Mesendoderm (in vitro differentiated cells): ENCODE data around the gene DPYD.

Experiments used
- DNase-seq: peaks from one replicate; pipeline ENCODE4 v3.0.0; 2013
- H2AK5ac ChIP-seq: 2 replicates; pipeline ENCODE4 v1.6.1; 2013; ENCODE audit warnings: low read length, inconsistent platforms
- H2BK120ac ChIP-seq: 2 replicates; pipeline ENCODE4 v1.6.1; 2013; ENCODE audit warnings: low read depth, mild to moderate bottlenecking, low read length, moderate library complexity, mixed read lengths
- H2BK15ac ChIP-seq: replicated peaks from 2 replicates; pipeline ENCODE4 v1.6.1; 2013; ENCODE audit warnings: low read depth, mild to moderate bottlenecking, moderate library complexity
- H2BK5ac ChIP-seq: 2 replicates; pipeline ENCODE4 v1.6.1; 2013; ENCODE audit warnings: low read length, inconsistent platforms
- H3K18ac ChIP-seq: 2 replicates; pipeline ENCODE4 v1.6.1; 2013; ENCODE audit warnings: mild to moderate bottlenecking, low read length, mixed read lengths
- H3K23ac ChIP-seq: one replicate; pipeline ENCODE4 v1.6.1; 2013; ENCODE audit warnings: low read length
- H3K27ac ChIP-seq: 2 replicates; pipeline ENCODE4 v1.5.1; 2013; ENCODE audit warnings: low read depth, mild to moderate bottlenecking, inconsistent platforms, low read length, moderate library complexity
- H3K27me3 ChIP-seq: 2 replicates; pipeline ENCODE4 v1.6.1; 2013; ENCODE audit warnings: low read length, control low read depth, mild to moderate bottlenecking, inconsistent platforms; ENCODE audit not compliant: insufficient read depth, poor library complexity
- H3K36me3 ChIP-seq: 2 replicates; pipeline ENCODE4 v1.6.1; 2013; ENCODE audit warnings: low read length, inconsistent platforms; ENCODE audit not compliant: control insufficient read depth, insufficient read depth
- H3K4ac ChIP-seq: one replicate; pipeline ENCODE4 v1.6.1; 2013; ENCODE audit warnings: low read depth, mild to moderate bottlenecking, low read length, moderate library complexity
- H3K4me1 ChIP-seq: 2 replicates; pipeline ENCODE4 v1.6.1; 2013; ENCODE audit warnings: low read depth, low read length, inconsistent platforms; ENCODE audit not compliant: control insufficient read depth
- H3K4me2 ChIP-seq: 2 replicates; pipeline ENCODE4 v1.6.1; 2013; ENCODE audit warnings: low read length
- H3K4me3 ChIP-seq: 2 replicates; pipeline ENCODE4 v1.5.1; 2013; ENCODE audit warnings: mild to moderate bottlenecking, low read length
- H3K56ac ChIP-seq: one replicate; pipeline ENCODE4 v1.6.1; 2013; ENCODE audit warnings: low read length
- H3K79me1 ChIP-seq: 2 replicates; pipeline ENCODE4 v1.6.1; 2013; ENCODE audit warnings: low read length, inconsistent platforms
- H3K79me2 ChIP-seq: 2 replicates; pipeline ENCODE4 v1.6.1; 2013; ENCODE audit warnings: mild to moderate bottlenecking, low read length; ENCODE audit not compliant: control insufficient read depth, insufficient read depth
- H3K9ac ChIP-seq: 2 replicates; pipeline ENCODE4 v1.6.1; 2013; ENCODE audit warnings: low read length, inconsistent platforms
- H4K5ac ChIP-seq: one replicate; pipeline ENCODE4 v1.6.1; 2013; ENCODE audit warnings: low read length
- H4K8ac ChIP-seq: one replicate; pipeline ENCODE4 v1.6.1; 2013; ENCODE audit warnings: low read depth, mild to moderate bottlenecking, control low read depth, low read length, moderate library complexity
- WGBS: extraction: QIAGEN DNeasy Blood & Tissue Kit; methylation state at CpG from one replicate; pipeline ENCODE4 v1.1.7; 2013; ENCODE audit warnings: low lambda C conversion rate, missing lambda C conversion rate; ENCODE audit not compliant: insufficient coverage; ENCODE audit errors: extremely low coverage; 5-methylcytosine and 5-hydroxymethylcytosine counted together

Gene DPYD

DNA sequence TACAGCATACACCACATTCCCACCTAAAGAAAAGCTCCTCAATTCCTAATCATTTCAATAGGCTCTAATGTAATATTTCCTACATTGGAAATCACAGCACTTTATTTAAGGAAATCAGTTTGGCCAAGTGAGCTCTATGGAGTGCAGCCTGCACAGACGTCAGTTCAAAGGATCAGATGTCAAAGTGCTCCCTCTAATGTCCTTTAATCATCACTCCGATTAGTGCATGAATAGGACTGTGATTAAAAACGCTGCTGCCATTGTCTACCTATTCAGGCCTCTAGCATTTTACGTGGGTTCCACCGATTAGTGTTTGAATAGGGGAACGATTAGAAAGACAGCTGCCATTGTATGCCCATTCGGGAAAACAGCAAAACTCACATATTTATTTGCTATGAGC is 50.2 kb downstream of the DPYD start:
- no peaks in the 10 kb centered on the region for H3K36me3 ChIP-seq
- no peaks in the 10 kb centered on the region for H3K79me1 ChIP-seq
- H3K27me3 ChIP-seq: no peaks in the 10 kb centered on the region
- no peak overlapping the region for H3K4ac ChIP-seq
- H2AK5ac ChIP-seq: no peak overlapping the region
- no peak overlapping the region for H3K23ac ChIP-seq
- no peak overlapping the region for H3K4me3 ChIP-seq
- DNase-seq: no peak
- no peak overlapping the region for H3K56ac ChIP-seq
- H2BK120ac ChIP-seq: no peak overlapping the region
- H2BK15ac ChIP-seq: no peak overlapping the region
- H3K4me1 ChIP-seq: no peaks in the 10 kb centered on the region
- no peak overlapping the region for H3K4me2 ChIP-seq
- no peak overlapping the region for H4K8ac ChIP-seq
- H3K27ac ChIP-seq: no peak overlapping the region
- H2BK5ac ChIP-seq: no peak overlapping the region
- H3K79me2 ChIP-seq: no peaks in the 10 kb centered on the region
- no peak overlapping the region for H3K9ac ChIP-seq
- WGBS: no CpG with 5 or more reads among the region's 7 CpGs
- no peak overlapping the region for H4K5ac ChIP-seq
- H3K18ac ChIP-seq: no peak overlapping the region

DNA sequence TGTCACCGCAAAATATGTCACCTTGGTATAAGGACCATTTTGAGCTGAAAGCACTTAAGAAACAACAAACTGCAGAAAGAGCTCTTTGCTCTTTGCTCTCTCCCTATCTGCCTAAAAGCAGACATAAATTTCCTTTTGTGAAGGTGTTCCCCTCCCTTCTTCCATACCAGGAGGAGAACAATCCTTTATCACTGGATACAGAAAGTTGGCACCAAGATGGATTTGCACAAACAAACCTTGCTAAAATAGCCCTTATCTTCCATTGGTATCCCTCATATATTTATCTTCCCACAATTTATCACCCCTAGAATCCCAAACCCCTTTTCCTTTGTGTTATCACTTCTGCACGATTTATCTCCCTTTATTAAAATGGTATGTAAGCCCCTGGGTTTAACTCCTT is 51.4 kb downstream of the DPYD start:
- no peak overlapping the region for H3K9ac ChIP-seq
- H3K23ac ChIP-seq: no peak overlapping the region
- no peak overlapping the region for H3K56ac ChIP-seq
- H2AK5ac ChIP-seq: no peak overlapping the region
- H3K27me3 ChIP-seq: no peaks in the 10 kb centered on the region
- DNase-seq: no peak
- no peaks in the 10 kb centered on the region for H3K4me1 ChIP-seq
- no peak overlapping the region for H3K18ac ChIP-seq
- no peaks in the 10 kb centered on the region for H3K79me2 ChIP-seq
- H2BK120ac ChIP-seq: no peak overlapping the region
- no peaks in the 10 kb centered on the region for H3K36me3 ChIP-seq
- no peak overlapping the region for H3K4ac ChIP-seq
- H2BK5ac ChIP-seq: no peak overlapping the region
- no peak overlapping the region for H3K4me3 ChIP-seq
- no peaks in the 10 kb centered on the region for H3K79me1 ChIP-seq
- H3K4me2 ChIP-seq: no peak overlapping the region
- H2BK15ac ChIP-seq: no peak overlapping the region
- H3K27ac ChIP-seq: no peak overlapping the region
- no CpG with 5 or more reads among the region's 2 CpGs for WGBS
- H4K8ac ChIP-seq: no peak overlapping the region
- no peak overlapping the region for H4K5ac ChIP-seq

DNA sequence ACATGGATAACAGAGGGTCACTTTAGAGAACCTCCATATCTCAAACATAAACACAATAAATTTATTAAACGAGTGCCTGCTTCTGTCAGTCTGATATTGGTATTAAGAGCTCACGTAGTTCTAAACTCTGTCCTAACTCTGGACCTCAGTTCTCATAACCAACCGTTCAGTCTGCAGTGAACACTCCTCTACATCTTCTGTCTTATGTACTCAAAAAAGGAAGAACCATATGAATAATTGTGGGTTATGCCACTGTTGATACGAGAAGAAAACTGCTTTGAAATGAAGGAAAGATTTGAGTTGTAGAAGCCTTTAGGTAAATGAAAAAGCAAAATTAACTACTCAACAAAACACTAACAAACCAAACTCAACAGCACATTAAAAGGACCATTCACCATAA is 53.7 kb downstream of the DPYD start:
- Histone ChIP-seq H3K4me1 (no peaks in the 10 kb centered on the region), H3K4me2 (no peak overlapping the region), H3K27ac (no peak overlapping the region), H4K8ac (no peak overlapping the region), H3K9ac (no peak overlapping the region), H3K23ac (no peak overlapping the region), H3K27me3 (no peaks in the 10 kb centered on the region), H3K79me2 (no peaks in the 10 kb centered on the region), H3K79me1 (no peaks in the 10 kb centered on the region), H2BK5ac (no peak overlapping the region), H2BK120ac (no peak overlapping the region), H4K5ac (no peak overlapping the region), H3K56ac (no peak overlapping the region), H3K18ac (no peak overlapping the region), H3K4ac (no peak overlapping the region), H2BK15ac (no peak overlapping the region), H2AK5ac (no peak overlapping the region), H3K36me3 (no peaks in the 10 kb centered on the region), H3K4me3 (no peak overlapping the region)
- DNase-seq: no peak
- WGBS: no CpG with 5 or more reads among the region's 4 CpGs

DNA sequence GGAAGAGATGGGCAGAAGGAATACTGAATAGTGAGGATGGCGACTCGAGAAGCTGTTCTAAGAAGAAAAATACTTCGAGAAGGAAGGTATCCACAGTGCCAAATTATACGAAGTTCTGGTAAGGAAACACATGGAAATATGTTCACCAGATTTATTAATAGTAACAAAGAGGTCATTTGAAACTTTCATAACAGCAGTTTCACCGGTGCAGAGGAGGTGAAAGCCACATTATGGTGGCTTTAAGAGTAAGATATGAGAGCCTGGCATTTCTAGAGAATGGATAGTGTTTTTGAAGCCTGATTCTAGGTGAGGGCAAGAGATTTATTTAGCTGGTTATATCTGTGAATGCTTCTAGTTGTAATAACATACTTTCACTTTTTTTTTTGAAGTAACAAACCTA is 56.2 kb downstream of the DPYD start:
- H3K27me3 ChIP-seq: no peaks in the 10 kb centered on the region
- no peak overlapping the region for H3K4me3 ChIP-seq
- H3K79me1 ChIP-seq: no peaks in the 10 kb centered on the region
- H2BK15ac ChIP-seq: no peak overlapping the region
- no peak overlapping the region for H3K56ac ChIP-seq
- no peak overlapping the region for H2BK120ac ChIP-seq
- H3K9ac ChIP-seq: no peak overlapping the region
- no CpG with 5 or more reads among the region's 5 CpGs for WGBS
- no peak overlapping the region for H4K8ac ChIP-seq
- no peak overlapping the region for H3K4me2 ChIP-seq
- no peak overlapping the region for H3K4ac ChIP-seq
- H3K18ac ChIP-seq: no peak overlapping the region
- H2AK5ac ChIP-seq: no peak overlapping the region
- H3K27ac ChIP-seq: no peak overlapping the region
- DNase-seq: no peak
- no peak overlapping the region for H4K5ac ChIP-seq
- no peak overlapping the region for H2BK5ac ChIP-seq
- H3K23ac ChIP-seq: no peak overlapping the region
- no peaks in the 10 kb centered on the region for H3K79me2 ChIP-seq
- H3K36me3 ChIP-seq: no peaks in the 10 kb centered on the region
- no peaks in the 10 kb centered on the region for H3K4me1 ChIP-seq

DNA sequence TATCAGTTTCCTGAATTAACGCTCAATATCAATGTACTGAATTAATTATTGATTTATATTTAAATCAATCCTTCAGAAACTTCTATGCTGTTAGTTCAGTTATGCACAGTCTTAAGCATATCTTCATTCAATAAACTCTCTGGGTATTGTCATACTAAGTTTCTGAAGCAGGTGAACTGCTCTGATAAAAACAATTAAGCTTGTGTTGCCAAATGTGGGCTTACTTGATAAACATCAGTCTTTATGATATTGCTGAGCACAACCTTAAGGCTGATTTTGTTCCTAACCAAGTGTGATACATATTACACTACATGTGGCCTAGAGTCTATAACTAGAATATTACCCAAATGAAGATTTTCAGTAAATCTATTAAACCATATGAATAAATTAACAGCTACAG is 67.6 kb downstream of the DPYD start:
- H2BK5ac ChIP-seq: no peak overlapping the region
- H3K4me3 ChIP-seq: no peak overlapping the region
- no peak overlapping the region for H3K4me2 ChIP-seq
- no peak for DNase-seq
- H3K18ac ChIP-seq: no peak overlapping the region
- H3K4ac ChIP-seq: no peak overlapping the region
- no peaks in the 10 kb centered on the region for H3K79me1 ChIP-seq
- no peak overlapping the region for H2BK15ac ChIP-seq
- no peak overlapping the region for H3K23ac ChIP-seq
- H3K36me3 ChIP-seq: no peaks in the 10 kb centered on the region
- WGBS: no CpG with 5 or more reads among the region's 1 CpG
- H3K56ac ChIP-seq: no peak overlapping the region
- H2AK5ac ChIP-seq: no peak overlapping the region
- no peak overlapping the region for H4K5ac ChIP-seq
- H3K4me1 ChIP-seq: no peaks in the 10 kb centered on the region
- no peaks in the 10 kb centered on the region for H3K27me3 ChIP-seq
- H3K79me2 ChIP-seq: no peaks in the 10 kb centered on the region
- H2BK120ac ChIP-seq: no peak overlapping the region
- H4K8ac ChIP-seq: no peak overlapping the region
- H3K27ac ChIP-seq: no peak overlapping the region
- H3K9ac ChIP-seq: no peak overlapping the region
